Ammon's horn (tissue), 1 donor: ENCODE results near the gene ACTN4.

Source experiments
- DNase-seq: peaks from one replicate; pipeline ENCODE4 v3.0.0-alpha.2; 2016; ENCODE audit warnings: low spot score

The ACTN4 gene

DNA sequence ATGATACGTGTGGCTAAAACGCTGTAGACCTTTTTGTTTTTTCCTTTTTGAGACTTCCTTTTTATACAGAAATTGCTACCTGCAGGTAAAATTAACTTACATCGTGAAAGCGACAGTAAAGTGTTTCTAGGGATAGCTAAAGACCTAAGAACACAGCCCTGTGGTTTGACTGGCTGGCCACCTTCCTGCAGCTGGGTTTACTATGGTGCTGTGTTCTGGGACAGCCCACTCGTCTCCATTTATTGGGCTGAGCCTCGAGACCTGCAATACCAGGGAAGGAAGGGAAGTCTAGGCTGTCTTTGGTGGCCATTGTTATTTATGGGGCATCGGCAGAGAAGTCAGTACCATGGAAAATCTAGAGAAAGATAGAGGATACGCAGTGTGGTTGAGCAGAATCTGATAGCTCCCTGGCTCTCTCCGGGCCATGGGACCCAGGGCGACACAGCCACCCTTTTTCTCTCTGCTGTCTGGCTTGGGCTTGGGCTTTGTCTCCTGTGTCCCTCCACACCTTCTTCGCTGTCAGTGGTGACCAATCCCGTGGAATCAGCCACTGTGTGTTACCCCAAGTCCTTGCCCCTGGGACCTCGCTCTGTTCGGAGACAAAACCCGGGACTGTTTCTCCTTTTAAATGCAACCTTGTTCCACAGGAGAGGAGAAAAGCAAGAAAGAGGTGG, 30.9 kb downstream of the ACTN4 start:
- DNase-seq, result no peak

DNA sequence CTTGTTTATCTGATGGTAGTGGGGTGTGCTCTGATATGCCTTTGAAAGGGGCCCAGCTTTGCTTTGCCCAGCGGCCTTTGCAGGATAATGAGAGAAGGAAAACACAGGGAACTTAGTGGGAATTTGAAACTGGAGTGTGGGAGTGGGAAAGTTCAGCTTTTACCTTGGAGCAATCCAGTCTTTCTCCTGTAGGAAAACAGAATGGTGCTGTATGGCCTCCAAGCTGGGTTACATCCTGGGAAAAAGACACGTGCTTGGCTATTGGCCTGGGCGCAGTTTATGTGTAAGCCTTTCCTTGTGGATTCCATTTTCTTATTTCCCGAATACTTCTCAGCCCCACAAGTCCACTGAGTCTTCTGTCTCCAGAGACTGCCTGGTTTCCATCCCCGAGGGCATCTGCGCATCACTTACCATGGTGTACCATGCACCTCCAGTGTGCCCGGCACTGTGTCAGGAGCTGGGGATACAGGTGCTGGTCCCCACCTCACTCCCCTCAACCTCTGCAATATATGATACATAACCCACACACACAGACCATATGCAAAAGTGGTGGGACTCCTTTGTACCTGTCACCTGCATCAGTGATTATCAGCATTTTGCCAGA, 31.5 kb downstream of the ACTN4 start:
- no peak for DNase-seq

DNA sequence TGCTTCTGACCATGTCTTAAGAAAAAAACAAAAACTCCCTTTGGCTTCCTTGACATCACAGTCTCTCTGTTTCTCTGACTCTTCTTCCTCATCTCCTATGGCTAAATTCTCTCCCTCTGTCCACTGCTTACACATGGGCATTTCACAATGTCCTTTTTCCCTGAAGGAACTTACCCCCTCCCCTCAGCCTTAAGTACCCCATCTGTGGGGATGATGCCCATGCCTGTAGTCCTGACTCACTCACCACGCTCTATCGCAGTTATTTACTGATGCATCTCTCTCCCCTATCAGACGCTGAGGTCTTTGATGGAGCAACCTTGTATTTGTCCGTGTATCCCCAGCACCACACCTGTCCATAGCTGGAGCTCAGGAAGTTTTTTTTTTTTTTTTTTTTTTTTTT, 32.4 kb downstream of the ACTN4 start:
- no peak for DNase-seq

DNA sequence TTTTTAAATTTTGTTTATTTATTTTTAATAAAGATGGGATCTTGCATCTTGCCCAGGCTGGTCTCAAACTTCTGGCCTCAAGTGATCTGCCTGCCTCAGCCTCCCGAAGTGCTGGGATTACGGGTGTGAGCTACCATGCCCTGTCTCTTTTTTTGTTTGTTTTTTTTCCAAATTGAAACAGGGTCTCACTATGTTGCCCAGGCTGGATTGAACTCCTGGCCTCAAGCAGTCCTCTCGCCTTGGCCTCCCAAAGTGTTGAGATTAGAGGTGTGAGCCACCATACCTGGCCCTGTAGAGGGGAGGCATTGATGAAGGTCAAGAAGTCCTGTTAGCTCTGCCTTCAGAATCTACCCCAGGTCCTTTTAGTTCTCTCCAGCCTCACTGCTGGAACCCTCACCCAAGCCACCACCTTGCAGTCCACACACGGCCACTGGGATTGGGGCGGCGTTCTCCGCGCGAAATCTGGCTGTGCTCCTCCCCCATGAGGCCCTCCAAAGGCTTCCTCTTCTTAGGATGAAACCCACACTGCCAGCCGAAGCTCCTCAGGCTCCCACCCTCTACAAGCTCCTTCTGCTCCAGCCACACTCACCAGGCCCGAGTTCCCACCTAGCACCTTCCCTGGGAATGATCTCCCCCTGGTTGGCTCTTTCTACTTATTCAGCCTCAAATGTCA, 34.9 kb downstream of the ACTN4 start:
- no peak for DNase-seq

DNA sequence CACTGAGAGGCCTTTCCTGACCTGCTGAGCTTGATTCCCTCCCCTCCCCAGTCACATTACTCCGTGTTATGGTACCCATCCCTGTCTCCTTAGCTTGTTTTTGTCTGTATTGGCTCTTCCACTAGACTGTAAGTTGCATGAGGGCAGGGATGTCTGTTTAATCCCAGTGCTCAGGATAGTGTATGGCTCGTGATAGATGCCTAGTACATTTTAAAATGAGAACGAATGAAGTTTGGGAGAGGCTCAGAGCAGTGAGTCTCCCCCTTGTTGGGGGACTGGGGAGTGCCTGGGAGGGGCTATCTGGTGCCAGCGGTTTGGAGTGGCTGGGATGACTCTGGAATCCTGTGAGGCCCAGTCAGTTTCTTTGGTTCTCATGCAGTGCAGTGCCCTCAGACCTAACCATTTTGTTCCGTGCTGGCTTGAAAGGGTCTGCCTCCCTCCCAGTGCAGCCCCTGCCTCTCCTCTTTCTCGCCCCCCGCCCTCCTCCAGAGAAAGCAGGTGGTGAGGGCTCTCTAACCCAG, 35.5 kb downstream of the ACTN4 start:
- no peak for DNase-seq

DNA sequence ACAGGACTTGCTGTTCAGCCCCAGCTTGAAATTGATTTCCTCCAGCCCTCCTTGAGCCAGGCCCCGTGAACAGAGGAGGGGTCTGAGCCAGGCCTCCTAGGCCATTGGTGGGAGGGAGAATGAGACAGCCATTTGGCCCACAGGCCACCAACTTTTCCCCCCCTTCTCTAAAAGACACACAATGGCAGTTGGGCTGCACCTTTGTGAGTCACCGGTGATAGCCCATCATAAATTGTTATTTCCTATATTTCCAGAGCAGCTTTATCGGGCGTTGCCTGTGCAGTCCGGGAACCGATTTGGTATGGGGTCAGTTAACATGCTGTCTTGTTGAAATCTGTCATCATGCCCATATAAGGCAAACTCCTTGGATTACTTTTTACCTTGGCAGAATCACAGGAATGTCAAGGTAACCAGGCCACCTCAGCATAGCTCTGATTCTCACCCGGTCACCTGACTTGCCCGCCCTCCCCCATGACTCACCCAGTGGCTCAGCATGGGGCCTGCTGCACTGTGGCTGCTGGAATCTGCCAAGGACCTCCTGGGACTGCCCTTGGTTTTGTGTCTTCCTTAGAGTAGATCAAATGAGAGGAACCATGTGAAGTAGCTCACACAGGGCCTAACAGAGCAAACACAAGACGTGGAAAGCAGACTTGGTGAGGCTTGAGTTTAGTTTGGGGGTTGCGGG, 36.1 kb downstream of the ACTN4 start:
- DNase-seq, result no peak

DNA sequence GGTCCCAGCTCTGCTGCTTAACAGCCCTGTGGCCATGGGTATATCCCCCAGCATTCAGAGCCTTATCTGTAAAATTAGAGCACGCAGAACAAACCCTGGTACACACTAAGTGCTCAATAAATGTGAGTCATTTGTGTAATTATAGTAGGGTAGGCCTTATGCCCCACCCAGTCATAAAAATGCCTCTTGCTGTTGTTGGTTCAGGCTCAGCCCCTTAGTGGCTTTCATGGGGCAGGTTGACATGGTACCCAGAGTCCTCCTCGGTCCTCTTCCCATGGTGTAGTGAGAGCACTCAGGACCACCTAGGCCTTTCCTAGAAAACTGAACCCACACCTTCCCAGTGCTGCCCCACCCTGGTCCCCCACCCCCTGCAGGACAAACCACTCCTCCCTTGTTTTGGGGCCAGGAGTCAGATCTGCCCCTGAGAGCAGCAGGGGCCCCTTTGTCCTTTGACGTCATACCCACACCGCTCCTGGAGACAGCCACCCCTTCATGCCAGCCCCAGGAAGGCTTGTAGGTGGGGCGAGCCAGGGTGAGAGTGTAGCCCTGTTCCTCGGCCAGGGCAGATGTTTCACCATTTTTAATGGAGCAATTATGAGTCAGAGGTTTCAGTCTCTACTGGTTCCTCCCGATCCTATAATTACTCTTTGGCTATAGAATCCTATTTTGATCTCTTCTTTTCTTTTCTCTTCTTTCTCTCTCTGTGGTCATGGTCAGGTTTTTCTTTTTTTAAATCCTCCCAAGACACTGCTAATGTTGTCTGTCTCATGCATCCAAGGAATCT, 36.8 kb downstream of the ACTN4 start:
- no peak for DNase-seq

DNA sequence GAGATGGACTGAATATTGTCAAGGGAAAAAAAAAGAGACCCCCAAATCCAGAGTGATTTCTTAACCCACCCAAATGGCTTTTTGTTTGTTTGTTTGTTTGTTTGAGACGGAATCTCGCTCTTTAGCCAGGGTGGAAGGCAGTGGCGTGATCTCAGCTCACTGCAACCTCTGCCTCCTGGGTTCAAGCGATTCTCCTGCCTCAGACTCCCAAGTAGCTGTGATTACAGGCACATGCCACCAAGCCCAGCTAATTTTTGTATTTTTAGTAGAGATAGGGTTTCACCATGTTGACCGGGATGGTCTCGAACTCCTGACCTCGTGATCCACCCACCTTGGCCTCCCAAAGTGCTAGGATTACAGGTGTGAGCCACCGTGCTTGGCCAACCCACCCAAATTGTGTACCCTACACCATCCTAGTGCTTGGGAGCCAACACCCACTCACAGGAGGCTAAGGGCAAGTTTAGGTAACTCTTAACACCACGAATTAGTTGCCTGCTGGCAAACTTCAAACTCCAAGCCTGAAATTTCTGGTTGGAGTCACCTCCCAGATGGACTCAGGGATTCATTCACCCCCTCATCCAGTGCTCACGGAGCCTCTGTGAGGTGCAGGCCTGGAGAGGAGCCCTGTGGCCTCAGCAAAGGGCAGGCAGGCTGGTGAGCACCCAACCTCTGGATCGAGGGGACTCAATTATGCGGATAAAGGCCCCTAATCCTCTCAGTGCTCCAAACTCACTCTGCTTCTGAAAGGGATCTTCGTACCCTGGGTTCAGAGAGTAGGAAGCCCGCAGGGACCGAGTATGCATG, 37.6 kb downstream of the ACTN4 start:
- no peak for DNase-seq

DNA sequence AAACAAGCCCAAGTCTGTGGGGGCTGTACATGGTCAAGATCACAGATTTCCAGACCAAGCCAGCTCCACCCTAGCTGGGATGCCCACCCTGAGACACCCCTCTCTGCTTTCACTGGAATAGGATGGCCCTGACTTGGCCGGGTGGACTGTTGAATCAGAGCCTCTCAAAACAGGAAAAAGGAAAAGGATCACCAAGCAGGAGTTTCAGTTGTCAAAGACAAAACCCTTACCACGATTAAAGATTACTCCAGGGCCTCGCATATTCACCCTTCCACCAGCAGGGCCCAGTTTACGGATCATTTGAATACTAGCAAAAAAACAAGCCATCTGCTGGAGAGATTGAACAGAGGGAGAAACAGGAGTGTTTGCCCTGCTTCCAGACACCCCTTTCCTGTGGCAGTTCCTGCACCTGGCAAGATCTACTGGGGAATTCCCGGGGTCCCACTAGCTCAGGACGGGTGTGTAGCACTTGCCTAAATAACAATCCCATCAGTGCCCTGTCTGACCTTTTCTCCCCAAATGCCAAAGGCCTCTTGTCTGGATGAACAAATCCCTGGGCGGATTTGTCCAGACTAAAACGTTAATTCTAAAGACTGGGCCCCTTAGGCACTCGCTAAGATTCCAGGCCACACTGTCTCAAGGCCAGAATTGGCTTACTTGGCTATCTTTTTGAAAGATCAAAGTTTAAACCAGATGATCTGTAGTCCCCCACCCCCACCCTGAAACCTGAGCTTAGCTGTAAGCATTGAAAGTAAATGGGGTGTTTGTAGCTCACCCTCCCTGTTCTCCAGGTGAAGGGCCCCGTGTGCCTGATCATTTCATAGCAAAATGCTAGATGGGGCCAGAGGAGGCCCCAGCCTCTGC, 38.4 kb downstream of the ACTN4 start:
- no peak for DNase-seq

DNA sequence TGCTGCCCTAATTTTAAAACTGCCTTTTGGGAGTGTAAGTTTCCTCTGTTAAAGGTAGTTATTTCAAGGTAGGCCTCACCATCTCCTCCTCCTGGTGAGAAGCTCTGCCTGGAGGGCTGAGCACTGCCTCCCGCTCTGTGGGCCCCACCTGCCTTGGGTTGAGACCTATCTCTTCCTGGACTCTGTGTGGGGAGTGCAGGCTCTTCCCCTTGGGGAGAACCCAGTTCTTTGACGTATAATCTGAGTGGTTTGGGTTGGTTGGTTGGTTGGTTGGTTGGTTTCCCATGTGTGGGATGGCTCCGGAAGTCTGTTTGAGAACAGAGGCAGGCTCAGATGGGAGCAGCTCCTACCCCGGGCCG, 39.1 kb downstream of the ACTN4 start:
- no peak for DNase-seq

DNA sequence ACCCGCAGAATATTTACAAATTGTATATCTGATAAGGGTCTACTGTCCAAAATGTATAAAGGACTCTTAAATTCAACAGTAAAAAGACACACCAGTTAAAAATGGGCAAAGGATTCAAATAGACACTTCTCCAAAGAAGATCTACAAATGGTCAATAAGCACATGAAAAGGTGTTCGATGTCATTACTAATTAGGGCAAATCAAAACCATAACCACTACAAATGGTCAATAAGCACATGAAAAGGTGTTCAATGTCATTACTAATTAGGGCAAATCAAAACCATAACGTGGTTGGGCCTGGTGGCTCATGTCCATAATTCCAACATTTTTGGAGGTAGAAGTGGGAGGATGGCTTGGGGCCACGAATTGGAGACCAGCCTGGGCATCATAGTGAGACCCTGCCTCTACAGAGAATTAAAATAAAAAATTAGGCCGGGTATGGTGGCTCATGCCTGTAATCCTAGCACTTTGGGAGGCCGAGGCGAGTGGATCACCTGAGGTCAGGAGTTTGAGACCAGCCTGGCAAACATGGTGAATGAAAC, 40.5 kb downstream of the ACTN4 start:
- no peak for DNase-seq

DNA sequence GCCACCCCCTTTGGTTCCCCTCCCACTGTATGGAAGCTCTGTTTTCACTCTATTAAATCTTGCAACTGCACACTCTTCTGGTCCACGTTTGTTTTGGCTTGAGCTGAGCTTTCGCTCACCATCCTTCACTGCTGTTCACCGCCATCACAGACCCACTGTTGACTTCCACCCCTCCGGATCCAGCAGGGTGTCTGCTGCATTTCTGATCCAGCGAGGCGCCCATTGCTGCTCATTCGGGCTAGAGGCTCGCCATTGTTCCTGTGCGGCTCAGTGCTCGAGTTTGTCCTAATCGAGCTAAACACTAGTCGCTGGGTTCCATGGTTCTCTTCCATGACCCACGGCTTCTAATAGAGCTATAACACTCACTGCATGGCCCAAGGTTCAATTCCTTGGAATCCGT, 42.7 kb downstream of the ACTN4 start:
- DNase-seq, result no peak

DNA sequence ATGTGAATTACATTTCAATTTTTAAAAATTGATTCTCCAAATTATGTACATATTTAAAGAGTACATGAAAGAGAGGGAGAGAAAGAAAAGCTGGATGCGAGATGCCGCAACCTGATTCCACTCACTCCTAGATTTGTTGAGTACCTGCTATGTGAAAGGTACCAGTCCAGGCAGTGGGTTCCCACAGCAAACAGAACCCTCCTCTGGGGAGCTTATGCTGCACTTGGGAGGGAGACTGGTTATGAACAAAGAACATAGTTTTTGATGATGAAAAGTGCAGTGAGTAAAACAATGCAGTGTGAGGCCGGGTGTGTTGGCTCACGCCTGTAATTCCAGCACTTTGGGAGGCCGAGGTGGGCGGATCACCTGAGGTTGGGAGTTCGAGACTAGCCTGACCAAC, 43.4 kb downstream of the ACTN4 start:
- DNase-seq, result no peak

DNA sequence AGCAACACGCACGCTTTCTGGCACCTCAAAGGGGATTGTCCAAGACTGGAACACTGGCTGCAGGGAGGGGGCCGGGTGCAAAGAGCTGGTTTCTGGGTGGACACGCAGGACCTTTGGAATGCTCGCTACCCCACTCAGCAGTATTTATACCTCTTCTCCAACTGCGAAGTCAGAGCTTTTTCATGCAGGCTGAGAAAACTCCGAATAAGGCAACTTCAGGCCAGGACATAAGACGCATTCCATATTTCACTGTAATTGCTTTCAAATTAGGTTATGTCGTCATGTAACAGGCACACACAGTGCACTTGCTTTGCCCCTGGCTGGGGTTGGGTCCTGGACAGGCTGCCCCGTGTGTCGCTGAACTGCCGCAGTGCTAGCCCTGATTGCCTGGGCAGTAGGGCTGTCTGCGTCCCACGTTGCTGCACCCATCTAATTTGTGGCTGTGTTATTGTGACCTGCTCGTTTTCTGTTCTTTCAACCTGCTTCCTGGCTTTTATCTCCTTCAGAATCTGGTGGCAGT, 44.5 kb downstream of the ACTN4 start:
- no peak for DNase-seq

DNA sequence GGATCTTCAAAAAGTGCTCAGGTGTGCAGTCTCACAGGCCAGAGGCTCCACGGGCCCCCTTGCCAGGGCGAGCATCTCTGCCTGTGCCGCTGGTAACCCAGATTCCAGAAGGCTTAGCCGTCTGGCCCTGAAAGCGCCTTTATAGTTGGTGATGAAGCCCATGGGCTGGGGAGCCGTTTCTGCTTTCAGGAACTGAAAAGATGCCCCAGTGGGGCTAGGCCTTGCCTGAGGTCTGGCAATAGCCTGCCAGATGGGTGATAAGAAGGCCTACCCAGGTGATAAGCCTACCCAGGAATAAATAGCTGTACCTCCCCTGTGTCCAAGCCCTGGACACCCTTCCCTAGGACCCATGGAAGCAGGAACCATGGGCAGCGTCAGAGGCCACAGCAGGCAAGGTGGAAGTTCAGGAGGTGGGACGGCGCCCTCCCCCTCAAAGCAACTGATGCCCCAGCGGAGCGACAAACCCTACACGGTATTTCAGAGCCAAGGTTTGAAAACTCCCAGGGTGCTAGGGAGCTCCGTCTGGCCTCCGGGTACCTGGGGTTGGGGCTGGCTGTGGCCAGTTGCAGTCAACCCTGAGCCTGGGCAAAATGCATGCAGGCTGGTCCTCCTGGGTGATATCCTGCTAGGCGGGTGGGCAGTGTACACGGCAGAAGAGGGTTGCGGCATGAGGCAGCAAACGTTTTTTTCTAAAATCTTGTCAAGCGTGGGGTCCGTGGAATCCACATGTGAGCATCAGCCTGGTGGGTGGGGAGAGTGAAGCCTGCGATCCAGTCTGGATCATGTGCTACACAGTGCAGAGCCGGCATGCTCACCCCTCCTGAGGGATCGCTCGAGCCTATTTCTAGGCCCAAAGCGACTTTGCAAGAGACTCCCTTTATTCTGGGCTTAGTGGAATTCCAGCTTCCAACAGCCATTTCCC, 45.3 kb downstream of the ACTN4 start:
- no peak for DNase-seq

DNA sequence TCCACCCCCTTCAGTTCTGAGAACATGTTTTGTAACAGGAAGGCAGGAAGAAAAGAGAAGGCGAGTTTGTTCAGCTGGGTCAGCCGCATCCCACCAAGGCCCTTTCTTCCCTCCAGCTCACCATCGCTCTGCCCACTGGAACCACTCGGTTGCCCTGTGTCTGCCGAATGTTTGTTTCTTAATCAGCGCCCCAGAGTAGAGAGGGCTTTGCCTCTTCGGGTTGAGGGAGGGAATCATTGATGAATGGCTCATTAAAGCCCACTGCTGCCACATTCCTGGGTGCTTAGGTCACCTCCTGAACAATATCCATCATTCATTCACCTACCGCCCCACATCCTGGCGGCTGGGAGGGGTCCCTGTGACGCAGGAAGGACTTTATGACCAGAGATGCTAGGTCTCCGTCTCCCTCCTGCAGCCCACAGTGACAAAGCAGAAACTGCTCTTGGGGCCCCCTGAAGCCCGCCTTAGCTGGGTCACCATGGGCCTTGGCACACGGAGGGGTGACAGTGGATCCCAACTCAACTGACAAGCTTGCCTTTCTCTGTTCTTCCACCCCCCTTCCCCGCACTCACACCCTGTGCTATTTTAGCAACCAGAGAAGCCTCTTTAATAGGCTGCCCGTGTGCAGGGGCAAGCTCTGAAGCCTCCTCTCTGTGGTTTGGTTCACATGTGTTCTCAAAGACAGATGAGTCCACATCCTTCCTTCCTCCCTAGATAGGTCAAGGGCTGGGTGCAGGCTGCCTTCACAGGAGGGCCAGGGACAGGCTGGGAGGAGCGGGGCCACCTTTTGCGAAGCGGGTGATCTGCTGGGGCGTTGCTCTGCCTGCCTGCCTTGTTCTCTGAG, 46.2 kb downstream of the ACTN4 start:
- DNase-seq, result peak; percentile 31

DNA sequence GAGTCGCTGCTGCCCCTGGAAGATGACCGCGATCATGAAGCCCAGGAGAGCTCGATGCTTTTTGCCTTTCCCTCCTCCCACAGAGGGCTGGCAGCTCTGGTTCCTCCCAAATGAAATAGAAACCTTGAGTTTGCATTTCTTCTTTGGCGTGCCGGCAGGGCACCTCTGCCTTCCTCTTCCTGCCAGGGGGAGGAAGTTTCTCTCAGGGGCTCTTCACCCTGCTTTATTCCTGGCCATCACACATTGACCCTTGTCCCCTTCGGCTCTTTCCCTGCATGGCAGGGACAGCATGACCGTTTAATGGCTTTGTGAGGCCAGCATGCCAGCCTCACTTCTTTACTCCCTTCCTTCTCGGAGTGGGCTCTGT, 47.9 kb downstream of the ACTN4 start:
- no peak for DNase-seq
